Epithelial cell of prostate (primary cell): ENCODE data around the gene PRICKLE2.

Experiments
- DNase-seq: peaks from one replicate; pipeline ENCODE4 v3.0.0-alpha.2; 2011; ENCODE audit warnings: low read depth, low spot score
- H3K27ac ChIP-seq: fragments of 450-650 bp; 2 replicates; pipeline ENCODE4 v1.5.1; 2017; ENCODE audit warnings: mild to moderate bottlenecking

PRICKLE2 gene

DNA sequence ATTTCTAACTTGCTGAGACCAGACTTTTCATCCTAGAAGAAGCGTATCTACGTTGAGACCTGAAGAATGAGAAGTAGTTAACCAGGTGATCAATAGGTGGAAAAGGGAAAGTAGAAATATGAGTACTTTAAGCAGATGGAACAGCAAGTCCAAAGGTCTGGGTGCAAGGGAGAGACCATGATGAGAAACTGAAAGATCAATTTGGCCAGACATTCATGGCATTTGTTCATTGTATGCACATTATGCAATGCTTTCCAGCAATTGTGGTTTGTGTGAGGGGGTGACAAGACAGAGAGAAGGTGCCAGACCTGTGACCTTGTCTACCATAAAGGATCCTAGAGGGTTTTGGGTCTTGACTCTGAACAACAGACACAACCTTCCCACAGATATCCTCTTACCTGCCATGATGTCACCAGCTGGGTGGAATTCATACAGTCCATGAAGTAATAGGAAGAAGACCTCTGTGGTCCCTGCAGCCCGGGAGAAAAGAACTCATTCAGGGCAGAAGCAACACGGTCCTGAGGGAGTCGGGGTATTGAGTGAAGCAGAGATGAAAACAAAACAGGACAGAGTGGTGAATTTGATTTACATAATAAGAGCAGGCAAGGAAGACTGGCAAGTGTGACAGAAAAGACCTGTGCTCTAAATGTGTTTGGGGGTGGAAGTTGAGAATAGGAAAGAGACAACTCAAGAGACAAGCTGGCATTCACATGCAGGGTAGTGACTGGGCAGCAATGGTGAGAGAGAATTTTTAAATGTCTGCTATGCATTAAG is 138.6 kb downstream of the PRICKLE2 start:
- no peak overlapping the region for H3K27ac ChIP-seq
- DNase-seq = no peak

DNA sequence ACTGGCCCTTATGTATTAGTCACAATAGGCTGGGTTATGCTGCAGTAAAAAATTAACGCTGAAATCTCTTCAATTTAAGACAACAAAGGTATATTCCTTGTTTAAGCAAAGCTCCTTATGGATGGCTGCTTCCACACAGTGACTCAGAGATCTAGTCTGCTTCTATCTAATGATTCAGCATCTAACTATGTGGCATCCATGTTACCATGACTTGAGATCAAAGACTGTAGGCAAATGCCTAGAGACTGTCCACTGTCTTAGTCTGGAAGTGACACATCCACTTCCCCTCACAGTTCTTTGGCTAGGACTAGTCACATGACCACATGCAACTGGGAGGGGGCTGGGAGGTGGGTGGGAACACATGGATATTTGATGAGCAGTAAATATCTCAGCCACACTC is 140.6 kb downstream of the PRICKLE2 start:
- peak; percentile 68 for DNase-seq
- peak overlapping the region; percentile 48 for H3K27ac ChIP-seq

DNA sequence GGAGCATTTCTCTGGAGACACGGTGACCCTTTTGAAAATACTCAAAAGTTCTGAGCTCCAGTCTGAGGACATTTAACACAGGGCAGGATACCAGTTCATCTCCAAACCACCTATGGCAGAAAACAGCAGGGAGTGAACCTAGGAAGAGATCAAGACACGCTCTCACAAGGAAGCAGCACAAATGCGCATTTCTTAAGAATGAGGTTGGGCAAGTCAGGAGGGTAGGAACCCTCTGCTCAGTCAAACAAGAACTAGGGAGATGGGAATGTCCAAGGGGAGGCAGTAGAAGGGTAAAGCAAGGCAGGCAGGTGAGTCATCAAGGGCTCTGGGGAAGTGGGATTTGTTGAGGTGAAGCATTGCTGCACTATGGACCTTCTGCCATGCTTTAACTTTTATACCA is 141.7 kb downstream of the PRICKLE2 start:
- no peak for DNase-seq

DNA sequence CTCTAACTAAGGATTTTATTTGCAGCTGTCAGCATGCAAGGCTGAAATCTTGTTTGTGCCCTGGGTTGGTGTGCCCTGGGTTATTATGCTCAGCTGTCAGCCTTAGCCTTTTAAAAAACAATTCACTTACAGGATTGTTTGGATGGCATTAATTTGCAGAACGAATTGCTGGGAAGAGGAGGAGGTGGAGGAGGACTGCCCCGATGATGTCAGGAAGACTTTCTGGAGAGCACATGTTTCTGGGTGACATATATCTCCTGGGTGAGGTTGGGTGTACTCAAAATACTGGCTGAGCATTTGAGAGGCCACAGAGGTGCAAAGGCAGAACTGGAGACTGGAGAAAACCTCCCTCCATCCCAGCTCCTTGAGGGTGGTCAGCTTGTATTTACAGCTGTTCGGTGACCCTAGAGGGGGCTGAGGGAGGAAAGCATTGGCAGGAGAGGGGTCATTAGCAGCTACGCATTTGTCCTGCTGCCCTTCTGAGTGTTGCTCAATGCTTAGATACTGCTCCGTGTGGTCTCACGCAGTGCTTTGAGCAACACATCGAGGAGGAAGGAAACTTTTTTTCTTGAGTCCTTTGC is 142.2 kb downstream of the PRICKLE2 start:
- DNase-seq = no peak

More for the DNA sequence above, 141.7 kb downstream of the PRICKLE2 start:
- H3K27ac ChIP-seq = no peak overlapping the region

DNA sequence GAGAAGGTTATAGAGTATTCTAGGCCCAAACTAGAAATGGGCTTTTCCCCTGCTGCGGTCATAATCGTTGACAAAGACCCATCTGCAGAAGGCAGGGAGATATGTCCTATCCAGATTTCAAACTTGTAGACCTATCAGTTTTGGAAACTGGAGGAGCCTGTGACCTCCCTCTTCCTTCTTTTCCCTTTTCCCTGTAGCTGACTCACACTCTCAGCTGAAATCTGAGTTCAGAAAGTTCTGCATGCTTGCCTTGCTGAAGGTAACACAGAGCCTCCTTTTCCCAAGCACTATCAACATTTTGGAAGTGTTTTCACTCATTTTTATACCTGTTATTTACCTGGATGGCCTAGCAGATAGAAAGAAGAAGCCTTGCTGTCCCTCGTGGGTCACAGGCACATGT is 142.9 kb downstream of the PRICKLE2 start:
- no peak for DNase-seq
- no peak overlapping the region for H3K27ac ChIP-seq

More for the DNA sequence above, 142.2 kb downstream of the PRICKLE2 start:
- H3K27ac ChIP-seq = no peak overlapping the region

DNA sequence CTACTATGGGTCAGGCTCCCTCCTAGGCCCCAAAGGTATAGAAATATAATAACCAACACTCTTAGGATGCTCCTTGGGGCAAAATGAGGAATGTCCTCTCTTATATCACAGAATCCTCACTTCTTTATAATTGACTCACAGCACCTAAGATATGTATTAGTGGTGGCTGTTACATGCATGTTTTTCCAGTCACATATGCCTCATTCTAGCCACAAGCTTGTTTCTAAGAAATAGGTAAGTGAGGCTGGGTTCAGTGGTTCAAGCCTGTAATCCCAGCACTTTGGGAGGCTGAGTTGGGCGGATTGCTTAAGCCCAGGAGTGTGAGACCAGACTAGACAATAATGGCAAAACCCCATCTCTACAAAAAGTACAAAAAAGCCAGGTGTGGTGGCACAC is 144.0 kb downstream of the PRICKLE2 start:
- DNase-seq = no peak

DNA sequence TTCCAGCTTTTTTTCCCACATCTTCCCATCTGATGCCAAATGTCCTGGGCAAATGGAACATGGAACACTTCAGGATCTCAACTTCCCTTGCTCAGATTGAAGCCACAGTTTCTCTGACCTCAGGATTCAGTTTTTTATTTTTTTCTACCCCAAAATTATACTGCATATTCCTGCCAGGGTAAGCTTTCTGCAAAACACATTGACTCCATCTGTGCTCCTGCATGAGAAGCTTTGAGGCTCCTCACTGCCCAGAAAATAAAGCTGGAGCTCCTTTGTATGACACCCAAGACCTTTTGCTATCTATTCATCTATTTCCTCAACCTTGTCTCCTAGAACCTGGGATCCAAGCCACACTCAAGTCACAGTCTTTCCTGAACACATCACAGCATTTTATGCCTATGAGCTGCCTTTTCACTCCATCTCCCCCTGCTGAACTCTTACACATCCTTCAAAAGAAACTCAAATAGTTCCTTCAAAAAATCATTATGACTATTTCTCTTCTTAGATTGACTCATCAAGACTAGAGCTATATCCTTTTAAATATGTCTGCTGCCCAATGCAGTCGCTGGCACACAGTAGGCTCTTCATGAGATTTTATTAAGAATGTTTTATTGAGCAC is 144.5 kb downstream of the PRICKLE2 start:
- H3K27ac ChIP-seq = no peak overlapping the region
- no peak for DNase-seq

More for the DNA sequence above, 144.0 kb downstream of the PRICKLE2 start:
- H3K27ac ChIP-seq = no peak overlapping the region

DNA sequence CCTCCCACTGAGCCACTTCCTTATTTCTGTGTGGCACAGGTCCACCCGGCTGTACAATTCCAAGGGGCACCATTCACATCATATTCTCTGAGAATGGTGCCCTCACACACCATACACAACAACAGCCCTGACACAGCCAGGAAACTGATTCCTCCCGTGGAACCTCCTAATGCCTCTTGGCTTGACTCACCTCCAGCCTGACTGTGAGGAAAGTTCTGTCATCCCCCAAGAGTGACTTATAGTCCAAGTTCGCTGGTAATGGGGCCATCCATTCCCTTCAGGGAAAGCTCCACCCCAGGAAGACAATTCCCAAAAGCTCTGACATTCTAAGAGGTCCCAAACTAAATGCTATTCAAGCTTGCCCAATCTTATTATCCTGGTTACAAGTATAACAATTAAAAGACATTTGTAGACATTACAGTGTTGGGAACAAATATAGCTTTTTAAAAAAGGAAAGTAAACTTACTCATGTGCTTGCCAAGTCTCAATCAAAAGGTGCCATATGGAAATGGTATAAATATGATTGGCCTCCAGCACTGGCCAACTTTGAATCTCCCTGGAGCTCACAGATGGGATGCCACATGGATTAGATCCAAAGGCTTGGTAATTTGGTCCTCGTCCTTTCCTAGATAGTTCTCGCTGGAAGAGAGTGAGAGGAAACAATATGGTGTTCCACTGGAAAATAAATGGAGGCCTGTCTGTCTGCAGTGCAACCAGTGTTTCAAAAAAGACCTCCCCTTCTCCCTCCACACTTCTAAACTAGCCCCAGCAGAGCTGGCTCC is 145.7 kb downstream of the PRICKLE2 start:
- H3K27ac ChIP-seq = no peak overlapping the region
- no peak for DNase-seq

DNA sequence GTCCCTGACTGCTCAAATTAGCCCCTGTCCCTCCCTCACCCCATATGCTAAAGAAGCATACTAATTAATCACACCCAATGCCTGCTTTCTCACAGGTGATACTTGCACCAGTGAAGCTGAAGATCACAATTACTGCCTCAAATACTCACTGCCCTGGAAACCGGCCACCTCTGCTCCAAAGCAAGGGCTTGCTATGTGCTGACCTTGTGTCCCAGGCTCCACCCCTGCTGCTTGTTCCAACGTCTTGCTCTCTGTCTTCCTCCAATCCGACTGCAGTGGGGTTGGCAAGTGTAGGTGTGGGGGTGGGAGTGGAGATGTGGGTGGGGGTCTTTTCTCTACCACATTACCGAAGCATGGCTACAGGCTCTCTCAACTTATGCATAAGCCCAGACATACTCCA is 146.3 kb downstream of the PRICKLE2 start:
- no peak for DNase-seq
- H3K27ac ChIP-seq = no peak overlapping the region

DNA sequence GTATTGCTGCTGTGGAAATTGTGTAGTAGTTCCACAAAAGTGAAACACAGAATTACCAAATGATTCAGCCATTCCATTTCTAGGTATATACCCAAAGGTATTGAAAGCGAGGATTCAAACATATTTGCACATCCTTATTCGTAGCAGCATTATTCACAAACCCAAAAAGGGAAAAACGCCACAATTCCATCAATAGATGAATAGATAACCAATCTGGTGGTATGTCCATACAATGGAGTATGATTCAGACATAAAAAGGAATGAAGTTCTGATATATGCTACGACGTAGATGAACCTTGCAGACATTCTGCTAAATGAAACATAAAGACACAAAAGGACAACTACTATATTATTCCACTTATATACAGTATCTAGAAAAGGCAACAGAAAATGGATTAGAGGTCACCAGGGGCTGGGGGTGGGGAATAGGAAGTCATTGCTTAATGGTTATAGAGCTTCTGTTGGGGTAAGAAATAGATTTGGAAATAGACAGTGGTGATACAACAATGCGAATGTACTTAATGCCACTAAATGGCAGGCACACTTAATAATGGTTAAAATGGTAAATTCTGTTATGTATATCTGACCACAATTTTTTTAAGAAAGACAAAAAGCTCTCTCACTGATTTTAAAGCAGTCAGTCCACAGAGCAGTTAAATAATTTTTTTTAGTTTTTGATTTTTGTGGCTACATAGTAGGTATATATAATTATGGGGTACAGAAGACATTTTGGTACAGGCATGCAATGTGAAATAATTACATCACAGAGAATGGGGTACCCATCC is 150.2 kb downstream of the PRICKLE2 start:
- H3K27ac ChIP-seq = no peak overlapping the region
- no peak for DNase-seq

DNA sequence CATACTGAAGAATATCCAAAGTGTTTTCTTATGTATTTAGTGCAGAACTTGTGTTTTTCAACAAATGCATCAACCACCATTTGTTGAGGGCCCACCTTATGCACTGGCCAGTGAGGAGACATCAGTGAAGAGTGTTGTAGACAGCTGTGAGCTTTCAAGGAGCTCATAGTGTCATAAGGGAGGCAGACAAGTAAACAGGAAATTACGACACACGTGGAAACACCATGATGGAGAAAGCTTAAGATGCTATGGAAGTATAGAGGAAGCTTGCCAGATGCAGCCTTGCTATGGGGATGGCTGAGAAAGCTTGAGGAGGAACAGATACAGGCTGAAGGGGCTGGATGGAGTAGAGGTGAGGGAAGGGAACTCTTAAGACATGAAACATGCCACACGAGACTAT is 151.2 kb downstream of the PRICKLE2 start:
- H3K27ac ChIP-seq = no peak overlapping the region
- DNase-seq = no peak

DNA sequence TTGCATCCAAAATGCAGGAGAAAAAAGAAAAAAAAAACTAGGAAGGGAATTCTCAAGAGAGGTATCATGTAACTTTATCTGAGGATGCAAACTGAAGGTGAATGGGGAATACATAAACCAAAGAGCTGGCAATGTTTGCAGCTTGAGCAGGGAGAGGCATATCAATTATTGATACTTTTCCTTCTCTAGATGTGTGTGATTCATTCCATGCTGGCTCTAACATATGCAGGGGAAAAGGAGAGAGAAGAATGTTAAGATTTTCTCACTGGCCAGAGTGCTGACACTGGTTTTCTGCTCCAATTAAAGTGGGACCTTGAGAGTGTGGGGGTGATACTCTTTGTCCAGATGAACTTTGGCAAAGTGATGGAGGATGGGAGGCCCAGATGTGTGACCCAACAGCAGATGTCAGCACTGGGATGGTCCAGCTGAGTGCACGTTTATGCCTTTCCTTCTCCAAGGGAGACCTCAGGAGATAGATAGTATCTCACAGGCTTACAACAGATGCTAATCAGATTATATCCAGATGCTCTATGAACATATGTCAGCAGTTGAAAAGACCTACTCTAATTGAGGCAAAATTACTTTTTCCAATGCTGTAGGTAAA is 152.0 kb downstream of the PRICKLE2 start:
- H3K27ac ChIP-seq = no peak overlapping the region
- DNase-seq = no peak

DNA sequence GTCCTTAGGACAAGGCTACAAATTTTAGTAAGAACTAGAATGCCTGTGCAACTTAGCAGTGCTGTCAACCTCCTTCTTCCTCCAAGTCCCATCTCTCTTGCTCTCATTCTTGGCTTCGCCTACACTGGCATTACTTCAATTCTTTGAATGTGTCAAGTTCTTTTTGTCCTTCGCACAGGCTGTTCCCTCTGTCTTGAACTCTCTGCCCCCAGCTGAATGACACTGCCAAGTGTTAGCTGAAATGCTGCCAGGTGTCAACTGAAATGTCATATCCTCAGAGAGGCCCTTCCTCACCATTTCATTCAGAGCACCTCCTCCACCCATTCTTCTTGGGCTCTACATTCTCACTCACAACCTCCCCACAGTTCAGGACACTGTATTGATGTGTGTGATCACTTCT is 153.1 kb downstream of the PRICKLE2 start:
- no peak overlapping the region for H3K27ac ChIP-seq
- no peak for DNase-seq

DNA sequence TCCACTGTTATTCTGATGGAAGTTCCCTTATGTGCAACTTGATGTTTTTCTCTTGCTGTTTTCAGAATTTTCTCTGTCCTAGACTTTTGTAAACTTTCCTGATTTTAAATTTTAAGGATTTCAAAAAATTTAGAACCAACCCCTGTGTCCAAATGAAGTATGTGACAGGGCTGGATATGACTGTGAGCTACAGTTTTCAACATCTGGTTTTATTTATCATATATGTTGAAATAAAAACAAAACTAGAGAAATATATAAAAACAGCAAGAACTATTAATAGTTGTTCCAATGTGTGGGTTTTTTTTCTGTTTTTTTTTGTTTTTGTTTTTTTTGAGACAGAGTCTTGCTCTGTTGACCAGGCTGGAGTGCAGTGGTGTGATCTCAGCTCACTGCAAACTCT is 154.6 kb downstream of the PRICKLE2 start:
- no peak overlapping the region for H3K27ac ChIP-seq
- DNase-seq = no peak

DNA sequence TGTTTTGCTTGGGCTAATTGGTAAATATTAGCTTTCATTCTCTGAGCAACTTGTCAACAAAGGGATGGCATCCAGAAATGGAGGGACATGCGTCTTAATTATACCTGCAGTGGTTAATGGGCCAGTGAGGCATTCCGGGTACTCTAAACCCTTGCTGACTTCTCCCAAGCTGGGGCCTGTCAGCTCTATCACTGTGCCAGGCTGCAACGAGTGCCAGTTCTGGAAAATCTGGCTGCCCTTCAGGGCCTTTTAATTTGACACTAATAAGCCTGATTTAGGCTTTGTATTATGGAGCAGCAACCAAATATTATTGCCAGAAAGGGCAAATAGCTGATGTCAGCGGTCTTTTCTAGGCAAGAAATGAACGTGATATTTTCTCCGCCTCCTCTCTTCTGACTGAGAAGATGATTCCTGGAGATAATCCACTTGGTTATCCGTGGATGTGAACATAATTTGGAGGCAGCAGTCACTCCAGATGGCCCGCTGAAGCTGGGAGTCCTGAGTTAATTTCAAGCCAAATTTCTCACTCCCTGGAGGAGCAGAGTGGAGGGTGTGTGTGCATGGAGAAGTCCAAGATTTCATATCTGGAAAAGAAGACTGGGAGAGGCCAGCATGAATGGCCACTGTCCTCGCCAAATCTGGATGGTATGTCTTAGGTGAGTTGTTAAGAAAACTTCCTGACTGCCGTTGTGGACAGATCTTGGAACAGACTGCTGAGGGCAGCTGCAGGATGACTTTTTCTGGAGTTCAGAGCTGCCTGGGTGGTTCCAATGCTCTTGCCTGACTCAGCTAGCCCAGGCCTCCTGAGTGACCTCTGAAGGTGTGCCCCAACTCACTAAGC is 157.5 kb downstream of the PRICKLE2 start:
- H3K27ac ChIP-seq = no peak overlapping the region
- DNase-seq = no peak

DNA sequence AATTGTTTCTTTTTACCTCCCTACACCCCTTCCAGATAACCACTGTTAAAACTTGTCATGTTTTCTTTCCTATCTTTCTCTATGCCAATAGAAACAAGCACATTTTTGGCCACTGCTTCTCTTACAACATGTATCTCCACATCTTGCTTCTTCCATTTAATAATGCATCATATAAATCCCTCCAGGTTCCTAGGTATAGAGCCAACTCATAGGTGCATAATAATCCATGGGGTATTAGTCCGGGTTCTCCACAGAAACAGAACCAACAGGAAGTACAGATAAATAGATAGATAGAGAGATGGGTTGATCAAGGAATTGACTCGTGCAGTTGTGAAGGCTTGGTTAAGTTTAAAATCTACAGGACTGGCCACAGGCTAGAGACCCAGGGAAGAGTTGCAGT is 160.5 kb downstream of the PRICKLE2 start:
- no peak for DNase-seq
- no peak overlapping the region for H3K27ac ChIP-seq

DNA sequence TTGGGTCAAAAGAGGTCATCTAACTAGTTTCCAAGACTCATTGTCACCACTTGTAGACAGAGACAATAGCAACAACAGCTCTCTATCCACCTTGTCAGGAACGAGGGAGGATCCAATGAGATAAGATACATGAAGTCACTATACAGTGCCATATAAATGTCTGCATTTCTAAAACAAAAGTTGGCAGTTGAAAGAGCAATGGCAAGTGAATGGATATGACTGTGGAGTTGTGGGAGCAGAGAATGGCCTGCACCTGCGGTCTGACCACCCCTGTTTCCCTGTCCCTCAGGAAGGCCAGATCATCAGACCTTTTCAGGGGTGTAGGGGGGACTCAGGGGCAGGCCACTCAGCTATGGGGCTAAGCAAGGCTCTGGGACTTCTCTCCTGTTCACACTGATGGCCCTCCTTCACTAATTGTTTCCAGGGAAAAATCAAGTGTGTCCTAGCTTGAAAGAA is 161.3 kb downstream of the PRICKLE2 start:
- no peak for DNase-seq
- no peak overlapping the region for H3K27ac ChIP-seq

DNA sequence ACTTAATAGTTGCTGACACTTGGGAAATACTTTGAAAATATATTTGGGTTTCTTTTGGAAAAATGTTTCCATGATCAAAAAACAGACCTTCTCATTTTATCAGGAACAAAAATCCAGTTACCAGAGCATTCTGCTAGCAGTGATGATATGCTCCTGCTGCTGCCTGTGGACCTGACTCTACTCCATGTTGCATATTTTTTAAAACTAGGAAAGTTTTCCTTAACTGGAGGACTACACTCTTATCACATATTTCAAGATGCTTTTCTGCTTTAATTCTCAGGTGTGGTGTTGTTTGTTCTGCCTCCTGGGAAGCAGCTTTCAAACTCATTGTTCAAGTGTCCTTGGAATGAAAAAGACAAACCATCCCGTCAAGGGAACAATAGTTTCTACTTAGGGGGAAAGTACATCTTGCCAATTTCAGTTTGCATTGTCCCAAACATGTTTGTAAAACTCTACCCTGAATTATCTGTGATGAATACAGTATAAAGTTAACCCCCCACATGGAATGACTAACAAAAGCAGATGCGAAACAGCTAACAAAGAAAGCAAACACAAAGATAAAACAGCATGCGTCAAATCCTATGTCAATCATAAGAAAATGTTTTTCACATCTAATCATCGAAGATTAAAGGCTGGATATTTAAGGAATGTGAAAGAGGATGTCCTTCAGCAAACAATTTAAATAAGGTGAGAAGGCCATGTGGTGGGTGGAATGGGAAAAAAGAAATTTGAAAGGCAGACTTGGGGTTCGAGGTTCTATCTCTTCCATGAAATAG is 161.9 kb downstream of the PRICKLE2 start:
- DNase-seq = no peak
- no peak overlapping the region for H3K27ac ChIP-seq
